Dedifferentiated amniotic fluid mesenchymal stem cell (primary cell): Measurements from ENCODE around the gene NUDT3.
"Not testable (repeated sequence)": the region's sequence is repeated elsewhere in the genome, so short reads cannot be mapped to it uniquely, and the experiment has no call there.

Experiments used
- DNase-seq: peaks from one replicate; pipeline ENCODE4 v3.0.0-alpha.2; 2016; ENCODE audit errors: extremely low spot score

NUDT3 gene

GRCh38 chr6:34392497-34393190, at the start of gene NUDT3:
Gene NUDT3, minus strand, starts transcription at chr6:34392669. Its CDS starts 307 bp downstream, at chr6:34392362.
- DNase-seq: peak; percentile 91

GRCh38 chr6:34441526-34441925, 49.1 kb upstream of the NUDT3 start:
- DNase-seq: no peak

GRCh38 chr6:34439442-34439841, 47.0 kb upstream of the NUDT3 start:
- no peak for DNase-seq

- DNase-seq: no peak
Observed at GRCh38 chr6:34438705-34439104, 46.2 kb upstream of the NUDT3 start.

GRCh38 chr6:34437644-34437970, 45.1 kb upstream of the NUDT3 start:
- DNase-seq: no peak

- DNase-seq: no peak
Observed at GRCh38 chr6:34436803-34437643, 44.6 kb upstream of the NUDT3 start.

- DNase-seq: no peak
Observed at GRCh38 chr6:34435916-34436315, 43.4 kb upstream of the NUDT3 start.

- peak; percentile 89 for DNase-seq
Observed at GRCh38 chr6:34425498-34426410, 33.3 kb upstream of the NUDT3 start, which contains the start of gene RPS10. Gene RPS10, minus strand, starts transcription at chr6:34426069. Its CDS starts 848 bp downstream, at chr6:34425221.

- no peak for DNase-seq
Observed at GRCh38 chr6:34425132-34425497, 32.6 kb upstream of the NUDT3 start.

GRCh38 chr6:34424200-34425131, 32.0 kb upstream of the NUDT3 start:
- no peak for DNase-seq

- DNase-seq: no peak
Observed at GRCh38 chr6:34423254-34423653, 30.8 kb upstream of the NUDT3 start.

GRCh38 chr6:34418367-34418766, 25.9 kb upstream of the NUDT3 start:
- DNase-seq: no peak

- no peak for DNase-seq
Observed at GRCh38 chr6:34416877-34417371, 24.5 kb upstream of the NUDT3 start.

- DNase-seq: peak; percentile 52
Observed at GRCh38 chr6:34414999-34415858, 22.8 kb upstream of the NUDT3 start.

- no peak for DNase-seq
Observed at GRCh38 chr6:34412643-34413214, 20.3 kb upstream of the NUDT3 start.

- DNase-seq: no peak
Observed at GRCh38 chr6:34412016-34412415, 19.5 kb upstream of the NUDT3 start.

- DNase-seq: not testable (repeated sequence)
Observed at GRCh38 chr6:34407915-34408314, 15.4 kb upstream of the NUDT3 start.

- DNase-seq: no peak
Observed at GRCh38 chr6:34396518-34396917, 4.0 kb upstream of the NUDT3 start.

- no peak for DNase-seq
Observed at GRCh38 chr6:34393966-34394305, 1.5 kb upstream of the NUDT3 start.
